GM21529 (cell line): Measurements from ENCODE around the gene PHLDA2.
A peak's percentile ranks its signal among the peaks of the same experiment; 100 is the strongest.

ENCODE experiments used
- ATAC-seq: cut with Tn5 transposase; IDR thresholded peaks from one replicate; pipeline ENCODE4 v1.9.1; 2021; ENCODE audit not compliant: unreplicated experiment

PHLDA2 gene

DNA sequence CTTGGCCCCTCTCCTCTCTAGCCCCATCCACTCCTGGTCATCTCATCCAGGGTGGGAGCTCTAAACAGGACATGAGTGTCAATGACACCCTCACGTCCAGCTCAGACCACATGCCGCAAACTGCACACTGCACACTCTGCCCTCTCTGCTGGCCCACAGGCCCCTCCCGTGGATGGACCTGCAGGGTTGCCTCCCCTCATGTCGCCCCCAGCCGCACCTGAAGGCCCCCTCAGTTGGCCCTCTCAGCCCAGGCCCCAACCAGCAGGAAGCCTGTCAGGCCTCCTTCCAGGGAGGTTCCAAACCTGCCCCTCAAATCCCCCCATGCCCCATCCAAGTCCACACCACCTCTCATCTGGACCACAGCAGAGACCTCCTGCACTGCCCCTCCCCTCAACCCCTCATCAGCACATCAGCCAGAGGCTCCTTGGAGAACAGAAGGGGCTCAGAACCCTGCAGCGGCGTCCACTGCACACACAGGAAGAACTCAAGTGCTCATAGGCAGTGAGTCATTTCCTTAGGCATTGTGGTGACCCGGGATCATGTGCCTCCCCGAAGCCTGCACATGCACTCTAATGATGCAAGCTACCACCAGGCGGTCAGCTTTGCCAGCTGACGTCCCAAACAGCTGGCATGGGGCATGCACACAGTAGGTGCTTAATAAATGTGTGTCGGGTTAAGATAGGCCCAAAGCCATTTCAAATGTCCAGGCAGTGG, 30.7 kb downstream of the PHLDA2 start:
- no peak for ATAC-seq

- no peak for ATAC-seq
Observed at GRCh38 chr11:2897048-2897447, 32.2 kb downstream of the PHLDA2 start.

DNA sequence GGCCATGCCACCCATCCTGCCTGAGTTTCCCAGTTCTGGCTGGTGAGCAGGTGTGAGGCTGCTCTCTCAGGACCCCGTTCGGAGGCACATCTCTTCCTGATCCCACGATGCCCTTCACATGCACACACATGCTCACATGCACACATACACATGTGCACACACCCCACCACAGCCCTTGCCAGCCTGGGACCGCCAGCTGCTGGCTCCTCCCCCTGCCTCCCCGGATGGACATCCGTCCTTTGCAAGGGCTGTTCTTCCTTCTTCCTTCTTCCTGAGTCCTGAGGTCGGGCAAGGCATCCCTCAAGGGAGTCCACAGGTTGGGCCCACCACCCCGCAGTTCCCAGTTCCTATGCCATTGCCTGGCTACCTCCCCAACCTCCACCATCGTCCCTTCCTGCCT, 33.2 kb downstream of the PHLDA2 start:
- ATAC-seq, result no peak

- ATAC-seq, result no peak
Observed at GRCh38 chr11:2893935-2894334, 35.3 kb downstream of the PHLDA2 start.

DNA sequence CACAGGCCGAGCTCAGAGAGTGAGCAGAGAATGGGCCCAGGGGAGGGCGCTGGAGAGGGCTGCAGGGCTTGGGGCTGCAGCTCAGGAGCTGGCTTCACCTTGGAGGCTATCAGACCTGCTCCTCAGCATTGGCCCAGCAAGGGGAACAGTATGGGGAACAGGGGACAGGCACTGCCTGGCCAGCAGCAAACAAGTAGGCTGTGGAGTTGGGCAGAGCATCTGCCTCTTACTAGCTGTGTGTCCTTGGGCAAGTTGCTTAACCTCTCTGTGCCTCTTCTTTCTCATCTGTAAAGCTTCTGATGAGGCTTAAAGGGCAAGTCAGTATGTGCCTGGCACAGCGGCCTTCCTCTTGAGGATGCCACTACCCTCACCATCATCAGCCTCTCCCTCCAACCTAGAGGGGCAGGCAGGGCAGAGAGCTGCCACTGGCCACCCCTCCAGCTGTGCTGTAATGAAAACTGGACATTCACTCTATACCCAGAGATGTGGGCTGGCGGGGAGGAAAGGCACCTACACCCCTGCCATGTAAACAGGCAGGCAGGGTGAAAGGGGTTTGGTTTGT, 36.2 kb downstream of the PHLDA2 start:
- ATAC-seq, result no peak

GRCh38 chr11:2892215-2892966, 36.8 kb downstream of the PHLDA2 start:
- no peak for ATAC-seq

DNA sequence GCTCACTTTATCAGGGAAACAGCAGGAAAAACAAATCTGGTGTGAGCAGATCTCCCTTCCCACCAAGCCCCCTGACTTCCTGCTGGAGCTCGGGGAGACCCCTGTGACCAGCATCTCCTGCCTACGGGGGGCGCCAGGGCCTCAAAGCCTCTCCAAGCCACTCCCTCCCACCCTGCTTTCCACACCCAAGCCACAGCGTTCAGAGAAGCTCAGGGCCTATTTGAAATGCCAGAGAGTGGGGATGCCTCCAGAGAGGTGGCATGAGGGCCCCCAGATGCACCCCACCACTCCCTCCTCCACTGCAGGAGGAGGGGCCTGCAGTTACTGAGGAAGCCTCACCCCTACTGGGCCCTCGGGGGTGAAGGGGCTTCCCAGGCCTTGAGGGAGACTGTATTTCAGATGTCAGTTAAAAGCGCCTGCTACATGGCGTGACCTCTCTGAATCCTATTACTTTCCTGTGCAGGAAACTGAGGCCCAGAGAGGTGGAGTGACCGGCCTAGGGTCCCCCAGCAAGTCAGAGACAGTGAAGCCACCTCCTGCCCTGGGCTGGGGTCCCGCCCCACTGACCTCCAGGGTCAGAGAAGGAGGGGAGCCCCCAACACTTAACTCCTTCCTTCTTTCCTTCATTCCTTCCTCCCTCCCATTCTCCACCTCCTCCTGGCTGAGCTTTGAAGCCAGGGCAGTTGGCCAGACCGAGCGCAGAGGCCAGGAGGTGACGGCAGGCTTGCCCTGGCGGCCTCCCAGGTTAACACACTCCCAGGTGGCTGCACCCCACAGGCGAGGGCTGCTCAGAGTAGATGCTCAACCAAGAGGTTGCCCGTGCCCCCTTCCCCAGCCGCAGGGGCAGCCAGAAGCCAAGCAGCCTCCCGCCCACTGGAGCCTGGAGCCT, 37.6 kb downstream of the PHLDA2 start:
- ATAC-seq, result no peak

DNA sequence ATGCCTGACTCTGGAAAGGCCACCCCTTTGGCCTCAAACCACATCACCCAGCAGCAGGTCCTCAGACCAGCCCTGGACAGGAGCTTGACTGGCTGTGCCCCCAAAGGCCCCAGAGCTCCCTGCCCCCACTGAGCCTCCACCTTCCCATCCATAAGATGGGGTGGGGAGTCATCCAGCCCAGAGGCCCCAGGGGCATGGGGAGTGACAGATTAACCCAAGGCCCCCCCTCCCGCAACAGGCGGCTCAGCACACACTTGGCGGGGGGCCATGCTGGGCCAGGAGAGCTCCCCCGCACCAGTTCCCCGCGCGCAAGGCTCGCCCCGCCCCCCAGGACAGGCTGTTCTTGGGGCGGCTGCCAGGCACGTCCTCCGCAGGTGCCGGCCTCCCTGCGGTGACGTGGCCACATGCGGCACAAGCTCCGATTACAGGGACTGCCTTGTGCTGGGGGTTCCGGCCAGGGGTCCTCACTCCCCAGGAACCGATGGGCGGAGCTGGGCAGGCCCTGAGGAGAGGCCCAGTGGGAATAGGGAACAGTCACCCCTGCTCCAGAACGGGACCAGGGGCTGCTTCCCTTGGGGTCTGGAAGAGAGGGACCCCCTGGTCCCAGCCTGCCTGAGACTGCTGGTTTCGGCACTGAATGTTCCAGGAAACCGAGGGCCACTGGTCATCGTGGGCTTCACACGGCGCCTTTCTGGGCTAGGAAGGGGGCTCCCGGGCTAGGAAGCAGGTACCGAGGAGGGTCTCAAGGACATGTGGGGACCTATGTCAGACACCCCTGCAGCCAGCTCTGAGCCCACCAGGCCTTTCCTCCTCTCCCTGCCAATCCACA, 38.5 kb downstream of the PHLDA2 start:
- ATAC-seq, result no peak

- ATAC-seq, result no peak
Observed at GRCh38 chr11:2889362-2890273, 39.6 kb downstream of the PHLDA2 start.

GRCh38 chr11:2888266-2888968, 40.8 kb downstream of the PHLDA2 start:
- ATAC-seq, result no peak

DNA sequence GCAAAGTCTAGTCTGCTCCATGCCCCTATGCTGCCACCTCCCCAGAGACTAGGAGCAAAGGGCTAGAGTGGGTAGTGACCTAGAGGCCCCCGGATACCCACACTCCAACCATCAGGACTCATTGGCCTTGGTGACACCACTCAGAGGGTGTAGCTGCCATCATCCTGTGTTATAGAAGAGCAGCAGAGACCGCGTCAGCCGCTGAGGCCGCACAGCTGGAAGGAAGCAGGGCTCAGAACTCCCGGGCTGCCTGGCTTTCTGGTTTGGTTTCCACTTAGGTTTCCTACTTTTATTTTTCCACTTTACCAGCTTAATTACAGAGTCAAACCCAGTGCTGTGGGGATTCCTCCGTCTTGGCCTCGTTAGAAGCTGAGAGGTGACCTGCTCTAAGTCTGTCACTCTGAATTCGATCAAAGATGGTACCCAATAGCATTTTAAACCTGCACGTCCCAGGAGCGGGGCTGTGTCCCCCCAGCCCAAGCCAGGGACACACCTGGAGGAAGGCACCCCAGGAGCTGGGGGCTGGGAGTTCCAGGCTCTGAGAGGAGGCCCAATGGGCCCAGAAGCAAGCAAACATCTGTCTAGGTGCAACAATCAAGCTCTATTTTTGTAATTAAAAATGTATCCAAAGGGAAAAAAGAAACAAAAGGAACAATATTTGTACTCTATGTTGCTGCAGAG, 41.6 kb downstream of the PHLDA2 start:
- ATAC-seq, result no peak

GRCh38 chr11:2886936-2887335, 42.3 kb downstream of the PHLDA2 start:
- ATAC-seq, result no peak

GRCh38 chr11:2886191-2886894, 42.9 kb downstream of the PHLDA2 start:
- peak; percentile 5 for ATAC-seq

DNA sequence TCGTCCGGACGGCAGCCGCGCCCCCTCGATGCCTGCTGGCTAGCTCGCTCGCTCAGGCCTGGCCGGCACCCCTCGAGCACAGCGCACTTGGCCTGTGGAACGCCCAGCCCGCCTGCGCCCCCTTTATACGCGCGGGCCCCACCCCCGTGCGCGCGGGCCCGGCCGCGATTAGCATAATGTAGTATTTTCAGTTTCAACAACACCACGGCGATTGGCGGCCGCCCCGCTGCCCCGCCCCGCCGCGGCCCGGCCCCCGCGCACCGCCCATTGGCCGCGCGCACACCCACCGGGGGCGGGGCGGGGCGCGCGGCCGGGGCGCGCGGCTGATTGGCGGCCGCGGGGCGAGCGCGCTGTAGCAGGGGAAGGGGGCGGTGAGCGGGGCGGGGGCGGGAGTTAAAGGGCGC, 43.5 kb downstream of the PHLDA2 start, which contains the start of gene CDKN1C:
CDKN1C (minus strand) TSS at position 98 of the 404 bp plus-strand sequence. CDS start 319 bp downstream, outside the sequence.
- peak; percentile 80 for ATAC-seq

DNA sequence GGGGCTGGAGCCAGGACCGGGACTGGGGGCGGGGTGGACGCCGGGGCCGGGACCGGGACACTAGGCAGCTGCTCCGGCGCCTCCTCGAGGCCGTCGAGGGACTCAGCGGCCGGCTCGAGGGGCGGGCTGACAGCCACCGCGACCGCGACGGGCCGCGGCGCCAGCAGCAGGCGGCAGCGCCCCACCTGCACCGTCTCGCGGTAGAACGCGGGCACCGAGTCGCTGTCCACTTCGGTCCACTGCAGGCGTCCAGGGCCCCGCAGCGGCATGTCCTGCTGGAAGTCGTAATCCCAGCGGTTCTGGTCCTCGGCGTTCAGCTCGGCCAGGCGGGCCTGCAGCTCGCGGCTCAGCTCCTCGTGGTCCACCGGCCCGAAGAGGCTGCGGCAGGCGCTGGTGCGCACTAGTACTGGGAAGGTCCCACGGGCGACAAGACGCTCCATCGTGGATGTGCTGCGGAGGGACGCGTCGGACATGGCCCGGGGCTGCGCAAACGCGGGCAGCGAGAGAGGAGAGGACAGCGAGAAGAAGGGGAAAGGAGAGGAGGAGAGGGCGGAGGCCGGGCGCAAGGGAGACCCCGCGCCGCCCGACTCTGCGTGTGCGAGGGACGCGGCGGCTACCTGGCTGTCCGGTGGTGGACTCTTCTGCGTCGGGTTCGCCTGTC, 44.1 kb downstream of the PHLDA2 start:
- no peak for ATAC-seq

DNA sequence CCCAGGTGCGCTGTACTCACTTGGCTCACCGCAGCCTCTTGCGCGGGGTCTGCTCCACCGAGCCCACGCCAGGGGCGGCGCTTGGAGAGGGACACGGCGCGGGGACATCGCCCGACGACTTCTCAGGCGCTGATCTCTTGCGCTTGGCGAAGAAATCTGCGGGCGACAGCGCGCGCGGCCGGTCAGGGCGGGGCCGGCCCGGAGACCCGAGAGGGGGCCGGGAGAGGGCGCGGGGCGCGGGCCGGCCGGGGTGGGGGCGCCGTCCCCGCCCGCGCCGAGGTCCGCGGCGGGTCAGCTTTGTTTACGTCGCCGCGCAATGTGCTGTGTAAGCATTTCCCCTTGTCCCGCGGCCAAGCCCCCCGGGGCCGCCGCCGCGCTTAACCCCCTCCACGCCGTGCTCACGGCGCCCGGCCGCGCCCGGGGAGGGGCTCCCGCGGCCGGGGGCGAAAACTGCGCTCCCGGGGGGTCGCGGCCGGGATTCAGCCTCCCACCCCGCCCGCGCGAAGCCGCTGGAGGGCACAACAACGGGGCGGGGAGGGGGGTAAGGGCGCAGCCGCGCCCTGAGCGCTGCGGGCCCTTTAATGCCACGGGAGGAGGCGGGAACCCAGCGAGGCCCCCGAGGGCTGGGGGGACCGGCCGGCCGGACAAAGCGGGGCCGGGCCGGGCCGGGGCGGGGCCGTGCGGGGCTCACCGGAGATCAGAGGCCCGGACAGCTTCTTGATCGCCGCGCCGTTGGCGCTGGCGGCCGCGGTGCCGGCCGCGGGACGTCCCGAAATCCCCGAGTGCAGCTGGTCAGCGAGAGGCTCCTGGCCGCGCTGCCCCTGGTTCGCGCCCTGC, 45.0 kb downstream of the PHLDA2 start:
- no peak for ATAC-seq
